H1 (cell line): ENCODE measurements around the gene KYNU. TPM values are rescaled to one million over a fixed set of nuclear protein-coding genes. Genes with fewer than 3 reads are reported as not detected.

Experiments
- CTCF ChIA-PET: fragments of 300-600 bp; sonication (Branson Sonifier 250); formaldehyde crosslinking; loops from one replicate; lab custom pipeline; 2021; ENCODE audit not compliant: partially characterized antibody; lab: Charles Lee
- POLR2A ChIA-PET: fragments of 300-600 bp; sonication (Branson Sonifier 250); formaldehyde crosslinking; loops from one replicate; lab custom pipeline; 2021; ENCODE audit warnings: inconsistent platforms; ENCODE audit not compliant: partially characterized antibody; lab: Charles Lee
- DNase-seq, 2 experiments: peaks; one replicate each; pipeline versions ENCODE4 v3.0.0 to v3.0.0-alpha.2; 2010 to 2022; ENCODE audit warnings: low spot score in 2 of 2, low read depth in 1 of 2, mixed read lengths in 1 of 2
- FAIRE-seq: peaks from 2 replicates; lab custom pipeline; 2011; peaks lifted over from hg19 to GRCh38; lab: Jason Lieb, UNC
- H2AFZ ChIP-seq: 2 replicates; pipeline ENCODE4 v1.8.1; 2012; ENCODE audit warnings: low read length, inconsistent platforms
- H2AK5ac ChIP-seq: 2 replicates; pipeline ENCODE4 v1.6.1; 2013; ENCODE audit warnings: low read depth, low read length
- H2BK120ac ChIP-seq: replicated peaks from 2 replicates; pipeline ENCODE3; 2013; ENCODE audit warnings: low read depth, low read length, inconsistent platforms
- H2BK12ac ChIP-seq: 2 replicates; pipeline ENCODE4 v1.6.1; 2013; ENCODE audit warnings: low read depth, low read length
- H2BK15ac ChIP-seq: 2 replicates; pipeline ENCODE4 v1.6.1; 2013; ENCODE audit warnings: low read length
- H2BK20ac ChIP-seq: 2 replicates; pipeline ENCODE4 v1.6.1; 2013; ENCODE audit warnings: low read length
- H2BK5ac ChIP-seq: 2 replicates; pipeline ENCODE4 v1.6.1; 2013; ENCODE audit warnings: low read depth, low read length
- H3K14ac ChIP-seq: 2 replicates; pipeline ENCODE4 v1.6.1; 2013; ENCODE audit warnings: inconsistent platforms; ENCODE audit not compliant: insufficient read length
- H3K18ac ChIP-seq: 2 replicates; pipeline ENCODE4 v1.6.1; 2013; ENCODE audit warnings: low read length; ENCODE audit errors: extremely low read depth
- H3K23ac ChIP-seq: 2 replicates; pipeline ENCODE4 v1.6.1; 2013; ENCODE audit warnings: inconsistent platforms; ENCODE audit not compliant: insufficient read length
- H3K23me2 ChIP-seq: 2 replicates; pipeline ENCODE4 v1.6.1; 2013; ENCODE audit warnings: low read depth, low read length
- H3K27ac ChIP-seq: 2 replicates; pipeline ENCODE4 v1.6.1; 2011; ENCODE audit warnings: low read depth, low read length, inconsistent platforms
- H3K27me3 ChIP-seq, 4 experiments: replicated peaks in 1 of 4; 1 replicate in 1 of 4; 2 replicates in 3 of 4; pipeline versions ENCODE4 v1.6.1 to v1.8.1; 2011 to 2013; ENCODE audit warnings: low read length in 3 of 4, mild to moderate bottlenecking in 3 of 4, inconsistent platforms in 2 of 4, mixed read lengths in 2 of 4, moderate library complexity in 1 of 4; ENCODE audit not compliant: control insufficient read depth in 3 of 4, insufficient read depth in 3 of 4; ENCODE audit errors: extremely low read depth in 1 of 4
- H3K36me3 ChIP-seq, 4 experiments: 2 replicates each; pipeline versions ENCODE4 v1.6.1 to v1.8.1; 2011 to 2013; ENCODE audit warnings: mild to moderate bottlenecking in 4 of 4, low read length in 3 of 4, moderate library complexity in 2 of 4, control low read depth in 1 of 4, inconsistent platforms in 1 of 4; ENCODE audit not compliant: insufficient read depth in 4 of 4, control insufficient read depth in 2 of 4
- H3K4ac ChIP-seq: replicated peaks from 2 replicates; pipeline ENCODE3; 2013; ENCODE audit warnings: low read length, low read depth, mixed read lengths, inconsistent platforms; ENCODE audit not compliant: insufficient read length
- H3K4me1 ChIP-seq, 4 experiments: replicated peaks in 1 of 4; 1 replicate in 1 of 4; 2 replicates in 3 of 4; pipeline versions ENCODE4 v1.6.1 to v1.8.1; 2011 to 2013; ENCODE audit warnings: low read length in 3 of 4, inconsistent platforms in 2 of 4, mixed read lengths in 1 of 4; ENCODE audit not compliant: insufficient read depth in 4 of 4, control insufficient read depth in 3 of 4
- H3K4me2 ChIP-seq, 2 experiments: 2 replicates each; pipeline versions ENCODE4 v1.6.1 to v1.8.1; 2011 to 2013; ENCODE audit warnings: low read depth in 2 of 2, low read length in 2 of 2, control low read depth in 1 of 2, inconsistent platforms in 1 of 2, mild to moderate bottlenecking in 1 of 2; ENCODE audit not compliant: insufficient read depth in 1 of 2
- H3K4me3 ChIP-seq, 4 experiments: fragments of 200-600, 300-600 bp in 1 of 4; sonication (generic), shearing (Covaris generic), sonication (Bioruptor Twin) in 1 of 4; 2 replicates each; pipeline versions ENCODE4 v1.5.1 to v1.8.1; 2011 to 2016; ENCODE audit warnings: low read length in 4 of 4, low read depth in 3 of 4, control low read depth in 2 of 4, inconsistent platforms in 2 of 4, mild to moderate bottlenecking in 2 of 4, mixed read lengths in 1 of 4, moderate library complexity in 1 of 4; ENCODE audit not compliant: insufficient read depth in 2 of 4; ENCODE audit errors: extremely low read depth in 1 of 4
- H3K56ac ChIP-seq: replicated peaks from 2 replicates; pipeline ENCODE3; 2013; ENCODE audit warnings: low read depth, mild to moderate bottlenecking, mixed read lengths, low read length, inconsistent platforms; ENCODE audit not compliant: insufficient read length
- H3K79me1 ChIP-seq: 2 replicates; pipeline ENCODE4 v1.6.1; 2013; ENCODE audit warnings: low read depth, low read length, control low read depth
- H3K79me2 ChIP-seq, 2 experiments: 2 replicates each; pipeline versions ENCODE4 v1.6.1 to v1.8.1; 2012 to 2013; ENCODE audit warnings: low read length in 2 of 2, mild to moderate bottlenecking in 2 of 2, inconsistent platforms in 1 of 2; ENCODE audit not compliant: insufficient read depth in 2 of 2, control insufficient read depth in 1 of 2
- H3K9ac ChIP-seq, 4 experiments: replicated peaks in 1 of 4; 1 replicate in 1 of 4; 2 replicates in 3 of 4; pipeline versions ENCODE4 v1.6.1 to v1.8.1; 2011 to 2013; ENCODE audit warnings: low read depth in 3 of 4, low read length in 3 of 4, control low read depth in 2 of 4, mild to moderate bottlenecking in 2 of 4, moderate library complexity in 2 of 4, inconsistent platforms in 1 of 4; ENCODE audit errors: extremely low read depth in 1 of 4
- H3K9me3 ChIP-seq, 2 experiments: 2 replicates each; pipeline versions ENCODE4 v1.6.1 to v1.8.1; 2012 to 2013; ENCODE audit warnings: mild to moderate bottlenecking in 2 of 2, moderate library complexity in 2 of 2, control low read depth in 1 of 2, inconsistent platforms in 1 of 2, low read depth in 1 of 2, low read length in 1 of 2, mixed read lengths in 1 of 2; ENCODE audit not compliant: insufficient read depth in 2 of 2
- H4K20me1 ChIP-seq, 2 experiments: replicated peaks in 1 of 2; 2 replicates each; pipeline versions ENCODE3 to v1.8.1; 2011 to 2013; ENCODE audit warnings: inconsistent platforms in 2 of 2, low read length in 2 of 2, mild to moderate bottlenecking in 1 of 2; ENCODE audit not compliant: insufficient read depth in 2 of 2, control insufficient read depth in 1 of 2
- H4K5ac ChIP-seq: 2 replicates; pipeline ENCODE4 v1.6.1; 2013; ENCODE audit warnings: low read length, low read depth, mixed read lengths, inconsistent platforms; ENCODE audit not compliant: insufficient read length
- H4K8ac ChIP-seq: 2 replicates; pipeline ENCODE4 v1.8.0; 2013; ENCODE audit warnings: mild to moderate bottlenecking, moderate library complexity, low read length, inconsistent platforms; ENCODE audit not compliant: insufficient read depth; ENCODE audit errors: extremely low read depth
- H4K91ac ChIP-seq: replicated peaks from 2 replicates; pipeline ENCODE3; 2013; ENCODE audit warnings: low read length, mixed read lengths, inconsistent platforms; ENCODE audit not compliant: insufficient read length
- CTBP2 ChIP-seq: IDR thresholded peaks from 2 replicates; pipeline ENCODE4 v1.7.0; 2011; ENCODE audit warnings: borderline replicate concordance, mild to moderate bottlenecking, moderate library complexity, mixed read lengths, low read length; ENCODE audit not compliant: insufficient read depth, insufficient read length
- GABPA ChIP-seq: IDR thresholded peaks from 2 replicates; pipeline ENCODE4 v1.6.1; 2011; ENCODE audit warnings: mild to moderate bottlenecking, low read length, moderate library complexity, borderline replicate concordance; ENCODE audit not compliant: insufficient read depth
- KDM4A ChIP-seq: IDR thresholded peaks from one replicate; pipeline ENCODE4 v1.7.1; 2012; ENCODE audit warnings: low read depth, mild to moderate bottlenecking, moderate library complexity, low read length, inconsistent platforms; ENCODE audit not compliant: severe bottlenecking
- RAD21 ChIP-seq, 2 experiments: IDR thresholded peaks in 1 of 2; conservative IDR thresholded peaks in 1 of 2; 2 replicates each; pipeline ENCODE4 v1.6.1; 2011; ENCODE audit warnings: low read depth in 2 of 2, low read length in 2 of 2, improper control_type of control experiment in 1 of 2, inconsistent platforms in 1 of 2, mild to moderate bottlenecking in 1 of 2, moderate library complexity in 1 of 2
- SRF ChIP-seq: IDR thresholded peaks from 2 replicates; pipeline ENCODE4 v1.6.1; 2011; ENCODE audit warnings: mild to moderate bottlenecking, low read depth, low read length, moderate library complexity
- WGBS, 2 experiments: shearing (Covaris generic) in 1 of 2; methylation state at CpG; one replicate each; pipeline versions ENCODE4 v1.1.6 to v1.1.7; 2013 to 2015; ENCODE audit warnings: low lambda C conversion rate in 2 of 2, mixed read lengths in 2 of 2, inconsistent platforms in 1 of 2, low coverage in 1 of 2, missing lambda C conversion rate in 1 of 2; ENCODE audit not compliant: insufficient replicate concordance in 2 of 2, insufficient coverage in 1 of 2, insufficient read length in 1 of 2; ENCODE audit errors: extremely low coverage in 1 of 2, missing lambda C conversion rate in 1 of 2; 5-methylcytosine and 5-hydroxymethylcytosine counted together
- long read RNA-seq, 2 experiments: library from RNA in 1 of 2; library from capped mRNA in 1 of 2; stranded (forward); transcript quantifications; one replicate each; pipeline ENCODE4 v2.0.0, GENCODE V29; 2021; ENCODE audit warnings: inconsistent platforms in 1 of 2
- polyA minus RNA-seq, 3 experiments: library from RNA; depleted of rRNA, polyadenylated mRNA; stranded (reverse); fragments of >200 nt; gene quantifications; 1 replicate in 2 of 3; 2 replicates in 1 of 3; pipeline ENCODE4 v1.2.3, GENCODE V29; 2011
- polyA plus RNA-seq, 7 experiments: library from polyadenylated mRNA; depleted of rRNA in 3 of 7; stranded (reverse) in 5 of 7; unstranded in 2 of 7; fragments of >200 nt in 5 of 7; fragments of 200-250 nt in 2 of 7; gene quantifications; 1 replicate in 5 of 7; 2 replicates in 1 of 7; 4 replicates in 1 of 7; pipeline versions ENCODE4 v1.2.1 to v1.2.3, GENCODE V29; 2011 to 2013; ENCODE audit warnings: missing spikeins in 2 of 7, mixed read lengths in 2 of 7
- total RNA-seq: library from RNA; stranded (reverse); fragmentation: NEBNext Ultra II Directional; extraction: Animal tissue kit (Norgen Biotek cat#: 25700); gene quantifications from 2 replicates; pipeline ENCODE4 v1.2.1, GENCODE V29; 2021
- TF ChIP-seq, protein P1 (sequence below): IDR thresholded peaks from 2 replicates; pipeline ENCODE4 v1.6.1; 2012; ENCODE audit warnings: low read length, inconsistent platforms

Gene KYNU
- total RNA-seq: 0.13 TPM in 2 replicates
- 0.06 and 0.09 TPM in 2 replicates for polyA plus RNA-seq (2011; rRNA removed)
- 0.10 TPM for polyA plus RNA-seq (2011; cell fraction: cytosol; rRNA removed)
- not detected for polyA plus RNA-seq (2011; cell fraction: nucleus; rRNA removed)
- polyA plus RNA-seq (2012, experiment 1 of 2): 0.10 to 0.15 TPM in 2 of 4 replicates, not detected in the others
- polyA plus RNA-seq (2012, experiment 2 of 2): not detected
- polyA plus RNA-seq (2013, experiment 1 of 2): 0.10 TPM
- 0.18 TPM for polyA plus RNA-seq (2013, experiment 2 of 2)
- polyA minus RNA-seq (2011; rRNA and poly(A)+ RNA removed): 0.15 TPM in 1 of 2 replicates, not detected in the other
- polyA minus RNA-seq (2011; cell fraction: cytosol; rRNA and poly(A)+ RNA removed): 4.0 TPM
- polyA minus RNA-seq (2011; cell fraction: nucleus; rRNA and poly(A)+ RNA removed): 3.8 TPM
- long read RNA-seq, experiment 1: 0 reads
- long read RNA-seq, experiment 2: 0 reads

DNA sequence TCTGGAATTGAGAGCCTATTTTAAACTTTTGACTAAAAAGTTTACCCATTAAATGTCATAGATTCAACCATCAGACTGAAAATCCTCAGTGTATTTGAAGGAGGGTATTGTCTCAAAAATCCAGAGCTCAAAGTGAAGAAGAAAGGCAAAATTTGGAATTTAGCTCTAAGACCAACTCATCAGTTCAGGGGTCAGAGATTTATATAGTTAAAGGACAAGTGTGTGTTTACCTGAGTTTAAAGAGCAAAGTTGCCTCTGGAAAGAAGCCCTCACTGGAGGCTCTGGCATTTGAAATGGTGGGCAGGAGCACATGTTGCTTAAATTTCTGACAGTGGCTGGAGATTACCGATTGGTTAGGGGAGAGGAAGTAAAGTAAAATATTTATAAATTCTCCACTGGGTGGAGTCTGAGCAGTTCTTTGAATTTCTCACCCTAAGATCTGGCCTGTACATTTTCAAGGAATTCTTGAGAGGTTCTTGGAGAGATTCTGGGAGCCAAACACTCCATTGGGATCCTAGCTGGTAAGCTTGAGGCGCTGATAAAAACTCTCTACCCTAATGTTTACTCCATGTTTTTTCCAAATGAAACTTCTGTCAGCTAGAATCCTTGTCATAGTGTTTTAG lies at the start of gene KYNU:
KYNU (plus strand) TSS at position 449 of the 623 bp plus-strand sequence. CDS start 7,704 bp downstream, outside the sequence.
- no peak for FAIRE-seq
- TF ChIP-seq, protein P1, sequence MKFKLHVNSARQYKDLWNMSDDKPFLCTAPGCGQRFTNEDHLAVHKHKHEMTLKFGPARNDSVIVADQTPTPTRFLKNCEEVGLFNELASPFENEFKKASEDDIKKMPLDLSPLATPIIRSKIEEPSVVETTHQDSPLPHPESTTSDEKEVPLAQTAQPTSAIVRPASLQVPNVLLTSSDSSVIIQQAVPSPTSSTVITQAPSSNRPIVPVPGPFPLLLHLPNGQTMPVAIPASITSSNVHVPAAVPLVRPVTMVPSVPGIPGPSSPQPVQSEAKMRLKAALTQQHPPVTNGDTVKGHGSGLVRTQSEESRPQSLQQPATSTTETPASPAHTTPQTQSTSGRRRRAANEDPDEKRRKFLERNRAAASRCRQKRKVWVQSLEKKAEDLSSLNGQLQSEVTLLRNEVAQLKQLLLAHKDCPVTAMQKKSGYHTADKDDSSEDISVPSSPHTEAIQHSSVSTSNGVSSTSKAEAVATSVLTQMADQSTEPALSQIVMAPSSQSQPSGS: no peak
- TF ChIP-seq CTBP2 (no peak), SRF (no peak), KDM4A (no peak), RAD21 (IDR thresholded peaks at IDR 0.05 in 1 of 2, conservative IDR thresholded peaks at IDR 0.05 in 1 of 2; ENCODE audit: low read depth in 2 of 2, low read length in 2 of 2) (no peak), GABPA (no peak)

More for the DNA sequence above, at the start of gene KYNU:
- 100% methylated on average over 2 of the region's 2 CpGs; no CpG with 5 or more reads in 1 of the 2 experiments for WGBS, 2 experiments
- H3K14ac ChIP-seq: no peak within 1 kb of the TSS
- no peak within 1 kb of the TSS for H4K91ac ChIP-seq
- H3K4me1 ChIP-seq: no peaks in the 10 kb centered on the region
- no peaks in the 10 kb centered on the region for H3K36me3 ChIP-seq
- no peak within 1 kb of the TSS for H3K4me2 ChIP-seq
- no peak within 1 kb of the TSS for H2AK5ac ChIP-seq
- H3K56ac ChIP-seq: no peak within 1 kb of the TSS
- DNase-seq: no peak
- H3K4me3 ChIP-seq: no peak within 1 kb of the TSS
- H3K23ac ChIP-seq: no peak within 1 kb of the TSS
- H2AFZ ChIP-seq: no peak within 1 kb of the TSS
- no peaks in the 10 kb centered on the region for H3K9me3 ChIP-seq
- H3K79me2 ChIP-seq: no peaks in the 10 kb centered on the region
- POLR2A ChIA-PET: no interaction called here
- H3K18ac ChIP-seq: no peak within 1 kb of the TSS
- CTCF ChIA-PET: no interaction called here
- H4K20me1 ChIP-seq: no peaks in the 10 kb centered on the region
- H2BK5ac ChIP-seq: no peak within 1 kb of the TSS
- no peak within 1 kb of the TSS for H2BK12ac ChIP-seq
- no peak within 1 kb of the TSS for H4K5ac ChIP-seq
- no peak within 1 kb of the TSS for H2BK120ac ChIP-seq
- no peaks in the 10 kb centered on the region for H3K79me1 ChIP-seq
- H3K23me2 ChIP-seq: peaks cover 1% of the 10 kb centered on the region; the same call in 1 of the 2 replicates
- no peak within 1 kb of the TSS for H2BK15ac ChIP-seq
- no peaks in the 10 kb centered on the region for H3K27me3 ChIP-seq
- H4K8ac ChIP-seq: no peak within 1 kb of the TSS
- no peak within 1 kb of the TSS for H2BK20ac ChIP-seq
- no peak within 1 kb of the TSS for H3K4ac ChIP-seq
- no peak within 1 kb of the TSS for H3K9ac ChIP-seq
- H3K27ac ChIP-seq: no peak within 1 kb of the TSS
